Suppressor macrophage treated with lipopolysaccharide for 4 hours (primary cell): ENCODE results near the gene MREG.
A peak's percentile ranks its signal among the peaks of the same experiment; 100 is the strongest.
"Not testable (repeated sequence)": the region's sequence is repeated elsewhere in the genome, so short reads cannot be mapped to it uniquely, and the experiment has no call there.

Experiments
- DNase-seq: peaks from one replicate; pipeline ENCODE4 v3.0.0-alpha.2; 2020

The MREG gene

GRCh38 chr2:215952860-215953637 is 60.3 kb downstream of the MREG start:
- no peak for DNase-seq

GRCh38 chr2:215951558-215951957 is 61.8 kb downstream of the MREG start:
- no peak for DNase-seq

GRCh38 chr2:215949991-215950404 is 63.4 kb downstream of the MREG start:
- DNase-seq = peak; percentile 48

GRCh38 chr2:215948051-215948450 is 65.3 kb downstream of the MREG start:
- DNase-seq = no peak

- DNase-seq = no peak
Measured at GRCh38 chr2:215946586-215946985, 66.8 kb downstream of the MREG start.

GRCh38 chr2:215942194-215942593 is 71.2 kb downstream of the MREG start:
- no peak for DNase-seq

- no peak for DNase-seq
Measured at GRCh38 chr2:215941726-215942125, 71.6 kb downstream of the MREG start.

- DNase-seq = no peak
Measured at GRCh38 chr2:215940645-215941184, 72.6 kb downstream of the MREG start.

- DNase-seq = no peak
Measured at GRCh38 chr2:215937190-215937589, 76.2 kb downstream of the MREG start.

- DNase-seq = peak; percentile 54
Measured at GRCh38 chr2:215933151-215933550, 80.2 kb downstream of the MREG start.

GRCh38 chr2:215931256-215931903 is 82.0 kb downstream of the MREG start:
- DNase-seq = peak; percentile 77

- DNase-seq = no peak
Measured at GRCh38 chr2:215930505-215931253, 82.7 kb downstream of the MREG start.

- DNase-seq = no peak
Measured at GRCh38 chr2:215929602-215930335, 83.6 kb downstream of the MREG start.

- no peak for DNase-seq
Measured at GRCh38 chr2:215928086-215928485, 85.3 kb downstream of the MREG start.

GRCh38 chr2:215926992-215927391 is 86.4 kb downstream of the MREG start:
- not testable (repeated sequence) for DNase-seq

GRCh38 chr2:215921895-215922294 is 91.5 kb downstream of the MREG start:
- DNase-seq = peak; percentile 49

- peak; percentile 72 for DNase-seq
Measured at GRCh38 chr2:215920244-215921100, 92.9 kb downstream of the MREG start.

GRCh38 chr2:215919624-215920243 is 93.6 kb downstream of the MREG start:
- no peak for DNase-seq

GRCh38 chr2:215918901-215919599 is 94.3 kb downstream of the MREG start:
- no peak for DNase-seq

- peak; percentile 80 for DNase-seq
Measured at GRCh38 chr2:215917953-215918620, 95.3 kb downstream of the MREG start.
